GM06990 (cell line): ENCODE data around the gene ETNPPL.

Experiments used
- DNase-seq: peaks from one replicate; pipeline ENCODE4 v3.0.0-alpha.2; 2011; ENCODE audit not compliant: insufficient read length; ENCODE audit errors: extremely low read depth
- H3K27me3 ChIP-seq: replicated peaks from 2 replicates; pipeline ENCODE4 v1.6.0; 2011; ENCODE audit warnings: low read length; ENCODE audit not compliant: control insufficient read depth, insufficient read depth
- H3K36me3 ChIP-seq: 2 replicates; pipeline ENCODE4 v1.5.1; 2011; ENCODE audit warnings: low read length; ENCODE audit not compliant: control insufficient read depth, insufficient read depth
- H3K4me3 ChIP-seq: replicated peaks from 2 replicates; pipeline ENCODE4 v1.5.1; 2011; ENCODE audit warnings: low read depth, mild to moderate bottlenecking, control low read depth, low read length
- CTCF ChIP-seq: IDR thresholded peaks from 2 replicates; pipeline ENCODE4 v1.5.1; 2011; ENCODE audit warnings: low read length, control low read depth, mild to moderate bottlenecking, inconsistent platforms; ENCODE audit not compliant: insufficient read depth, poor library complexity, severe bottlenecking

Gene ETNPPL

GRCh38 chr4:108763226-108763593 lies 357 bp upstream of the ETNPPL start:
- H3K36me3 ChIP-seq, result no peaks in the 10 kb centered on the region
- TF ChIP-seq CTCF, result no peak
- H3K4me3 ChIP-seq, result no peak overlapping the region
- no peak for DNase-seq
- H3K27me3 ChIP-seq, result peaks cover 2% of the 10 kb centered on the region; the same call in 1 of the 2 replicates

GRCh38 chr4:108758498-108758897 lies 4.4 kb downstream of the ETNPPL start:
- Histone ChIP-seq H3K4me3 (no peak overlapping the region), H3K36me3 (no peaks in the 10 kb centered on the region), H3K27me3 (peaks cover 2% of the 10 kb centered on the region; the same call in 1 of the 2 replicates)
- DNase-seq, result no peak
- TF ChIP-seq CTCF, result no peak

- TF ChIP-seq CTCF, result no peak
- no peak for DNase-seq
- H3K4me3 ChIP-seq, result no peak overlapping the region
- H3K36me3 ChIP-seq, result no peaks in the 10 kb centered on the region
- H3K27me3 ChIP-seq, result no peaks in the 10 kb centered on the region
These were observed 8.5 kb downstream of the ETNPPL start for GRCh38 chr4:108754327-108754726.

GRCh38 chr4:108751321-108751720 lies 11.5 kb downstream of the ETNPPL start:
- Histone ChIP-seq H3K27me3 (no peaks in the 10 kb centered on the region), H3K4me3 (no peak overlapping the region), H3K36me3 (no peaks in the 10 kb centered on the region)
- no peak for TF ChIP-seq CTCF
- no peak for DNase-seq

- no peak for TF ChIP-seq CTCF
These were observed 13.7 kb downstream of the ETNPPL start for GRCh38 chr4:108749119-108749518.

GRCh38 chr4:108746511-108746910 lies 16.3 kb downstream of the ETNPPL start:
- no peak for TF ChIP-seq CTCF
- H3K36me3 ChIP-seq, result no peaks in the 10 kb centered on the region
- no peak for DNase-seq
- H3K27me3 ChIP-seq, result no peaks in the 10 kb centered on the region
- H3K4me3 ChIP-seq, result no peak overlapping the region

More at GRCh38 chr4:108749119-108749518, 13.7 kb downstream of the ETNPPL start:
- DNase-seq, result no peak
- Histone ChIP-seq H3K27me3 (no peaks in the 10 kb centered on the region), H3K36me3 (no peaks in the 10 kb centered on the region), H3K4me3 (no peak overlapping the region)
